Uterus (tissue), 4 donors: ENCODE data around the gene FHIT. TPM values are rescaled to one million over a fixed set of nuclear protein-coding genes. Genes with fewer than 3 reads are reported as not detected.

Experiments
- DNase-seq, 2 donors: peaks; one replicate each; pipeline ENCODE4 v3.0.0-alpha.2; 2019 to 2020
- H3K27ac ChIP-seq, 2 donors: fragments of 200-600 bp; sonication (generic); 1 replicate in 1 of 2; 2 replicates in 1 of 2; pipeline ENCODE4 v1.5.1; 2016 to 2018
- H3K27me3 ChIP-seq, 2 donors: fragments of 200-600 bp; sonication (generic); one replicate each; pipeline ENCODE4 v1.5.1; 2018 to 2019; ENCODE audit warnings: control low read depth in 1 of 2
- H3K36me3 ChIP-seq, 2 donors: fragments of 200-600 bp; sonication (generic); one replicate each; pipeline ENCODE4 v1.5.1; 2019; ENCODE audit warnings: control low read depth in 1 of 2
- H3K4me1 ChIP-seq, 2 donors: fragments of 200-600 bp; sonication (generic); one replicate each; pipeline ENCODE4 v1.5.1; 2018 to 2019; ENCODE audit warnings: control low read depth in 1 of 2
- H3K4me3 ChIP-seq, 2 donors: fragments of 200-600 bp; sonication (generic); 1 replicate in 1 of 2; 2 replicates in 1 of 2; pipeline ENCODE4 v1.5.1; 2018 to 2019; ENCODE audit warnings: mild to moderate bottlenecking in 1 of 2
- H3K9me3 ChIP-seq, 2 donors: fragments of 200-600 bp; sonication (generic); one replicate each; pipeline ENCODE4 v1.5.1; 2019; ENCODE audit warnings: control low read depth in 1 of 2
- CTCF ChIP-seq, 4 experiments: fragments of 200-600 bp in 2 of 4; fragments of 450-650 bp in 2 of 4; sonication (generic) in 2 of 4; IDR thresholded peaks; one replicate each; pipeline ENCODE4 v1.5.1; 2016 to 2019; ENCODE audit warnings: antibody characterized with exemption in 4 of 4, mild to moderate bottlenecking in 2 of 4, moderate library complexity in 1 of 4
- POLR2A ChIP-seq, 2 donors: fragments of 450-650 bp; IDR thresholded peaks; one replicate each; pipeline ENCODE4 v1.6.1; 2016; ENCODE audit warnings: antibody characterized with exemption in 2 of 2, mild to moderate bottlenecking in 1 of 2, moderate library complexity in 1 of 2
- intact Hi-C: fragments of 100-400 bp; cut with DNase I; formaldehyde crosslinking; loops from one replicate; pipeline ENCODE4 v1.15.1; 2023; ENCODE audit warnings: low total_unique reads
- total RNA-seq, 4 donors: library from RNA; depleted of rRNA in 3 of 4; stranded (reverse); fragments of >200 nt in 3 of 4; gene quantifications; one replicate each; pipeline versions ENCODE4 v1.1.0 to v1.2.4, GENCODE V29; 2014 to 2023
- donor health status: DM: yes; HTN: yes; CAD: no.

The FHIT gene
- total RNA-seq, 4 donors from 2014 or later = 1.3 to 15.2 (median 7.3) TPM

- Histone ChIP-seq H3K36me3 (no peaks in the 10 kb centered on the region), H3K9me3 (no peaks in the 10 kb centered on the region), H3K27ac (no peak overlapping the region), H3K27me3 (no peaks in the 10 kb centered on the region), H3K4me3 (no peak overlapping the region), H3K4me1 (no peaks in the 10 kb centered on the region)
- intact Hi-C loops = no loop called here
- no peak for TF ChIP-seq CTCF (IDR thresholded peaks at IDR 0.05)
- no peak for TF ChIP-seq POLR2A (IDR thresholded peaks at IDR 0.05)
- DNase-seq = no peak
Observed at GRCh38 chr3:60983906-60984305, 267.3 kb downstream of the FHIT start.

GRCh38 chr3:60980342-60980692 is 270.9 kb downstream of the FHIT start:
- TF ChIP-seq POLR2A (IDR thresholded peaks at IDR 0.05) = no peak
- no peak for TF ChIP-seq CTCF (IDR thresholded peaks at IDR 0.05)
- intact Hi-C loops = no loop called here
- DNase-seq = no peak
- H3K36me3 ChIP-seq = no peaks in the 10 kb centered on the region
- H3K4me1 ChIP-seq = no peaks in the 10 kb centered on the region
- no peaks in the 10 kb centered on the region for H3K9me3 ChIP-seq
- H3K27ac ChIP-seq = no peak overlapping the region
- H3K4me3 ChIP-seq = no peak overlapping the region
- H3K27me3 ChIP-seq = no peaks in the 10 kb centered on the region

- no peaks in the 10 kb centered on the region for H3K36me3 ChIP-seq
- H3K4me1 ChIP-seq = no peaks in the 10 kb centered on the region
- TF ChIP-seq POLR2A (IDR thresholded peaks at IDR 0.05) = no peak
- TF ChIP-seq CTCF (IDR thresholded peaks at IDR 0.05) = no peak
- no peak overlapping the region for H3K27ac ChIP-seq
- intact Hi-C loops = no loop called here
- DNase-seq = no peak
- H3K4me3 ChIP-seq = no peak overlapping the region
- no peaks in the 10 kb centered on the region for H3K27me3 ChIP-seq
- H3K9me3 ChIP-seq = no peaks in the 10 kb centered on the region
Observed at GRCh38 chr3:60979461-60980341, 271.6 kb downstream of the FHIT start.

- Histone ChIP-seq H3K9me3 (no peaks in the 10 kb centered on the region), H3K4me3 (no peak overlapping the region), H3K4me1 (no peaks in the 10 kb centered on the region), H3K27ac (no peak overlapping the region), H3K27me3 (no peaks in the 10 kb centered on the region), H3K36me3 (no peaks in the 10 kb centered on the region)
- intact Hi-C loops = no loop called here
- DNase-seq = no peak
- TF ChIP-seq POLR2A (IDR thresholded peaks at IDR 0.05) = no peak
- no peak for TF ChIP-seq CTCF (IDR thresholded peaks at IDR 0.05)
Observed at GRCh38 chr3:60973321-60973720, 277.9 kb downstream of the FHIT start.

- no peak for DNase-seq
- H3K36me3 ChIP-seq = no peaks in the 10 kb centered on the region
- intact Hi-C loops = no loop called here
- no peaks in the 10 kb centered on the region for H3K9me3 ChIP-seq
- H3K27ac ChIP-seq = no peak overlapping the region
- no peaks in the 10 kb centered on the region for H3K4me1 ChIP-seq
- H3K27me3 ChIP-seq = no peaks in the 10 kb centered on the region
- no peak overlapping the region for H3K4me3 ChIP-seq
- no peak for TF ChIP-seq POLR2A (IDR thresholded peaks at IDR 0.05)
Observed at GRCh38 chr3:60972599-60972998, 278.7 kb downstream of the FHIT start.
